Uterus (tissue), 2 donors: ENCODE results near the gene CPT1C.
"Not testable (repeated sequence)": the region's sequence is repeated elsewhere in the genome, so short reads cannot be mapped to it uniquely, and the experiment has no call there.

Experiments
- CTCF ChIP-seq, 4 experiments: fragments of 200-600 bp in 2 of 4; fragments of 450-650 bp in 2 of 4; sonication (generic) in 2 of 4; IDR thresholded peaks; one replicate each; pipeline ENCODE4 v1.5.1; 2016 to 2019; ENCODE audit warnings: antibody characterized with exemption in 4 of 4, mild to moderate bottlenecking in 2 of 4, moderate library complexity in 1 of 4
- POLR2A ChIP-seq, 2 donors: fragments of 450-650 bp; IDR thresholded peaks; one replicate each; pipeline ENCODE4 v1.6.1; 2016; ENCODE audit warnings: antibody characterized with exemption in 2 of 2, mild to moderate bottlenecking in 1 of 2, moderate library complexity in 1 of 2

- TF ChIP-seq CTCF, POLR2A (IDR thresholded peaks at IDR 0.05): not testable (repeated sequence)
These were observed 28.5 kb downstream of the CPT1C start for GRCh38 chr19:49719420-49719819.
